GM12872 (cell line): ENCODE measurements around the gene FAF1.

ENCODE experiments used
- CTCF ChIP-seq: IDR thresholded peaks from 3 replicates; pipeline ENCODE4 v1.5.1; 2011; ENCODE audit warnings: low read depth, mild to moderate bottlenecking, low read length, moderate library complexity; ENCODE audit not compliant: insufficient read depth

FAF1 gene

GRCh38 chr1:50982611-50983010 is 22.5 kb upstream of the FAF1 start:
- TF ChIP-seq CTCF = no peak

- TF ChIP-seq CTCF = no peak
Measured at GRCh38 chr1:50981741-50982140, 21.7 kb upstream of the FAF1 start.

- TF ChIP-seq CTCF = no peak
Measured at GRCh38 chr1:50980505-50980904, 20.4 kb upstream of the FAF1 start.

GRCh38 chr1:50979937-50980336 is 19.9 kb upstream of the FAF1 start:
- TF ChIP-seq CTCF = no peak

- no peak for TF ChIP-seq CTCF
Measured at GRCh38 chr1:50978852-50979781, 19.1 kb upstream of the FAF1 start.

GRCh38 chr1:50978144-50978851 is 18.2 kb upstream of the FAF1 start:
- no peak for TF ChIP-seq CTCF

GRCh38 chr1:50977575-50978143 is 17.6 kb upstream of the FAF1 start:
- no peak for TF ChIP-seq CTCF
